Measurements from ENCODE around the gene EXOC4.

Gene EXOC4

GRCh38 chr7:133568544-133568943 lies 315.7 kb downstream of the EXOC4 start:
- DNase-seq (ENCODE audit: low read depth in 1 of 2, low spot score in 1 of 2): no peak

GRCh38 chr7:133570321-133570720 lies 317.4 kb downstream of the EXOC4 start:
- DNase-seq (ENCODE audit: low read depth in 1 of 2, low spot score in 1 of 2): no peak

DNA sequence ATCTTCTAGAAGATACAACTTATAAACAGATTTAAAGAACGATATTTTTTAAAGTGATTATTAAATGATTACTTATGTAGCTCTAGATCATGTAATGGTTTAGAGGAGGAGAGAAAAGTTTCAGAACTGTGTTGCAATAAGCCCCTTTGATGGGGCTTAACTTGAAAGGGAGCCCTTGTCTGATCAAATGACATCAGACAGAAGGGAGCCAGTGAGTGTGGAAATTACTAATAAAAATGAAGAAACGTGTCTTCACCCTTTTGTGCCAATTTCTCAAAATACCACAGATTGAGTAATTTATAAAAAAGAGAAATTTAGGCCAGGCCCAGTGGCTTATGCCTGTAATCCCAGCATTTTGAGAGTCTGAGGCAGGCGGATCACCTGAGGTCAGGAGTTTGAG lies 318.2 kb downstream of the EXOC4 start:
- DNase-seq (ENCODE audit: low read depth in 1 of 2, low spot score in 1 of 2): no peak

DNA sequence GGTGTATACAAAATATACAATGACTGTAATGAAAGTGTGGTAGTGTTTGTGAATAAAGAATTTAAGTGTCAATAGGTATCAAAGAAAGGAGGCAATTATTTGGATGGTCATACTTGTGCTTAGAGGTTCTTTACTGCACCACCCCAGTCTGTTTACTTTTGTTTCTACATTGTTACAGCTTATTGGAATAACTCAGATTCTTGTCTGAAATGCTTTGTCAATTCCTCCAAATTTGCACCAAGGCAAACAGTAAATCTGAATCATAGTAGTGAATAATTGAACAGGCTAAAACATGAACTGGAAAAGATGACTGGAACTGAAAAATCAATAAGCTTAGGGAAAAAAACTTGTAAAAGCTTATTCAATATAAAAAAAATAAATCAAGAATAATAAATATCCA lies 319.2 kb downstream of the EXOC4 start:
- DNase-seq (ENCODE audit: low read depth in 1 of 2, low spot score in 1 of 2): no peak

- DNase-seq (ENCODE audit: low read depth in 1 of 2, low spot score in 1 of 2): no peak
Measured at GRCh38 chr7:133572843-133573242, 320.0 kb downstream of the EXOC4 start.

- no peak for DNase-seq (ENCODE audit: low read depth in 1 of 2, low spot score in 1 of 2)
Measured at GRCh38 chr7:133573554-133574265, 320.8 kb downstream of the EXOC4 start.

DNA sequence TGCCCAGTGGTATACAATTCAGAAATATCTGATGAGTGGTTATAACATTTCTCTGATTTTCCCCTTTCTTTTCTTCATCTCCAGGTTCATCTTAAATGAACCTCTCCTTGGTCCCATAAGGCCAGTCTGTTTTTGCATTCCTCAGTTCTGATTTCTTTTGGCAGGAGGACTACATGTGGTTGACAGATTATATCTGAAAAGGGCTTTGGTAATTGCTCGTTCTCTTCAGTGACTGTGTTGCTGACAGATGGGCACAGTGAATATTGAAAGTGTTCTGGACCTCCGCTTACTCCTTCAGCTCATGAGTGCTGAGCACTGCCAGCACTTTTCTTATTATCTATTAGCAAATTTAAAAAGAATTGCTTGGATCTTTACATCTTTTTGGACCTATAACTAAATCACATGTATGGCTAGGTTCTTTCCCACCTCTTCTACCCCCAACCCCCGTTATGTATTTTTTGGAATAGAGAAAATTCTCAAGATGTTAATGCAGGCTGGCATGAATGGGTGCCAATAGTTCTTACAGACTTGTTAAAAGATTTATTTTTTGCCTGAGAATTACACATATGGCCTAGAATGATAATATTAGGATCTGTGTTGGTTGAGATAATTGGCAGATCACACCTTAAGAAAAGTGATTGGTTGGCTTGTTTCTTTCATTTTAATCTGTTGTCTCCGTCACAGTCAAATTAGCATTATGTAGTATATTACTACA lies 323.0 kb downstream of the EXOC4 start:
- no peak for DNase-seq (ENCODE audit: low read depth in 1 of 2, low spot score in 1 of 2)

GRCh38 chr7:133576612-133577168 lies 323.8 kb downstream of the EXOC4 start:
- DNase-seq (ENCODE audit: low read depth in 1 of 2, low spot score in 1 of 2): no peak

DNA sequence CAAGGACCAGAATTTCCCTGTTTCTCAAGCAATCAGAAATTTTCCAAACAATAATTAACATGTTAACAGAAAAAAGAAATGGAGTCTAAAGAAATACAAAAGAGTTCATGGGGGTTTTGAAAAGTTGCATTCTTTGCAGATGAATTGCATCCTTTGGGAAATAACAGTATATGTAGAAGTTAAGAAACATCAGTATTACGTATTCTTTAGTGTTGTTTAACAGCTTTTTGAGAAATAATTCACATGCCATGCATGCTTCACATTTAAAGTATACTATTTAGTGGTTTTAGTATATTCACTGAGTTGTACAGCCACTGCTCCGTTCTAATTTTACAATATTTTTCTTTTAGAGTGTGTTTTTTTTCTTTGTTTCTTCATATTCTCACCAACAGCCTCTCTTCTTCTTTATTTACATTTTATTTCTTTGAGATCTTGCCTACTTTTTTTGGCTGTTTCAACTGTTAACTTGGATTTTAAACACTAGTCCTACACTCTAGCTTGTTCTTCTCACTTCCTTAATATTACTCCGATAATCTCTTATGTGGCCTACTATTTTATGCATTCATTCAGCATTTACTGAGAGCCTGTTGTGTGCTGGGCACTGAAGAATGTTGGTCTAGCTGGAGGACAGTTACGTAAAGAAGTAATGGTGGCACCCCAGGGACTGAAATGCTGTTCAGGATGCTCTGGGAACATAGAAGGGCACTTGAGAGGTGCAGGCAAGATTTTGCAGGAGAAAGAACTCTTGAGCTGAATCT lies 330.1 kb downstream of the EXOC4 start:
- no peak for DNase-seq (ENCODE audit: low read depth in 1 of 2, low spot score in 1 of 2)

DNA sequence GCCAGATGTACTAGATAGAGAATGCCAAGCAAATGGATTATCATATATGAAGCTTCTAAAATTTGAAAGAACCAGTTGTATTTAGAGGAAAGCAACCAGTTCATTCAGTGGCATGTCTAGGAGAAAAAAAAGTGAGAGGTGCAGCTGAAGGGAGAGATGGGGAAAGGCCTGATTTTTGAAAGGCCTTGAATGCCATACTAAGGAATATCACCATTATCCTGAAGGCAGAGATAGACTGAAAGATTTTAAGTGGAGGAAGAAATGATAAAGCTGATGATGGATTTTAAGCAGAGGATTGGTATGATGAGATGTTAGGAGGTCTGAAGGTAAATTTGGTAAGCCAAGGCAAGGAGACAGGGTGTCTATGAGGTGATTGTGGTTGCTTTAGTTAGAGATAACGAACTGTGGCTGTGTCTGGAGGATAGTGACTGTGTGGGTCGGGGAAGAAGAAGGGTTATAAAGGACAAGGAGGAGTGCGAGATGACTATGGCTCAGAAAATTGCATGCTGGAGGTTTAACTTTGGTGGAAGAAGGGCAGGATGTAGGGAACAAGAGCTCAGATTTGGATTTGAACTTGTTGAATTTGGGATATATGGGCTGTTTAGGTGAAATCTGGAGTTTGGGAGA lies 330.8 kb downstream of the EXOC4 start:
- no peak for DNase-seq (ENCODE audit: low read depth in 1 of 2, low spot score in 1 of 2)

DNA sequence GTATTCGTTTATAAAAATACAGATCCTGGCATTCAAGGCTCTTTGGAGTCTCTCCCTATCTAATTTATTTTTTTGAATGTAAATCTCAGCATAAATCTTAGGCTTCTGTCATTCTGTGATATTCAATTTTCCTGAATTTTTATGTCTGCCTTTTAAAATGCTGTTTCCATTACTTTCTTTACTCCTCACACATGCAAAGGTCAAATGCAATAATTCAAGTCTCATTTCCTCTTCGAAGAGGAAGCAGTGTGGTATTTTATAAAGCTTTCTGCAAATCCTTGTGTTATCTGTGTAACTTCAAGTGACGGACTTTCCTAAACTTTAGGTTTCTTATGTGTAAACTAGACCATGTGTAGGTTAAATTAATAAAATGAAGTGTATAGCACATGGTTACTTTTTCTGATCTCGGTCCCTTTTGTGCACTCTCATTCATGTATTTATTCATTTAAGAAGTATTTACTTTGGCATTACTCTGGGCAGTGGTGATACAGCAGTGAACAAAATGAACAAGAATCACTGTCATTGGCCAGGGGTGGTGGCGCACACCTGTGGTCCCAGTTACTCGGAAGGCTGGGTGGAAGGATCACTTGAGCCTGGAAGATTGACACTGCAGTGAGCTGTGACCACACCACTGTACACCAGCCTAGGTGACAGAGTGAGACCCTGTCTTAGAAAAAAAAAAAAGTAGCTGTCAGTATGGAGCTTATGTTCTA lies 332.2 kb downstream of the EXOC4 start:
- DNase-seq (ENCODE audit: low read depth in 1 of 2, low spot score in 1 of 2): no peak

GRCh38 chr7:133586253-133586652 lies 333.4 kb downstream of the EXOC4 start:
- DNase-seq (ENCODE audit: low read depth in 1 of 2, low spot score in 1 of 2): no peak

DNA sequence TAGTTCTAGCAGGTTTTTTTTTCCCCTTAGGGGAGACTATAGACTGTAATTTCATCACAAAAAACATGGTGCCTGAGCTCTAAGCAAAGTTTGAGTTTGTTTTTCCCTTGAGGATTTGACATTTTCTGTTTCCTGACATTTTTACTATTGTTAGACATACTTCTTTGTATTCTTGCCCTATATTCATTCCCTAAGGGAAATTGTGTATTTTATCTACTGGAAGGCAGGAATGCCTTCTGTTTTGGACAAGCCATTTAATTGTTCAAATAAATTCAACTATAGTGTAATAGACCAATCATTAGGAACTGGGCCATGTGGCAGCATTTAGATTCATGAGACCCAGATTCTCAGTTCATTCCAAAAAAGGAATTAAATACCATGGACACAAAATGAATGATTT lies 335.0 kb downstream of the EXOC4 start:
- DNase-seq (ENCODE audit: low read depth in 1 of 2, low spot score in 1 of 2): no peak

DNA sequence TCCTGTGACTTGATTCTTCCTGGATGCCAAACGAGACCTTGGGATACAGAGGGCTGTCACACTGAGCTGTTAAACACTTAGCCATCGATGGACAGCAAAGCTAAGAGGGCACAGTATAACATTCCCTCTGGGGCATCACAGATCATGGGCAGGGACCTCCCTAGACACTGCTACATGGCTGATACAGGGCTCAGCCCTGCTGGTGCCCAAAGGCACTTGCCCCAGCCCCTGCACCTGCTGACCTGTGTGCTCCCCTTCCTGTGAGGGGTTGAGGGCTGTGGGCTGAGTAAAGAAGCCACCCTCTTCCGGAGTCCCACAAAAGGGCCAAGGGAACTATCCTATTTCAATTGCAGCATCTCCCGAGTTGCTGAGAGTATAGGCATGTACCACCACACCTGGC lies 337.9 kb downstream of the EXOC4 start:
- DNase-seq (ENCODE audit: low read depth in 1 of 2, low spot score in 1 of 2): no peak

GRCh38 chr7:133591704-133592340 lies 338.9 kb downstream of the EXOC4 start:
- no peak for DNase-seq (ENCODE audit: low read depth in 1 of 2, low spot score in 1 of 2)

DNA sequence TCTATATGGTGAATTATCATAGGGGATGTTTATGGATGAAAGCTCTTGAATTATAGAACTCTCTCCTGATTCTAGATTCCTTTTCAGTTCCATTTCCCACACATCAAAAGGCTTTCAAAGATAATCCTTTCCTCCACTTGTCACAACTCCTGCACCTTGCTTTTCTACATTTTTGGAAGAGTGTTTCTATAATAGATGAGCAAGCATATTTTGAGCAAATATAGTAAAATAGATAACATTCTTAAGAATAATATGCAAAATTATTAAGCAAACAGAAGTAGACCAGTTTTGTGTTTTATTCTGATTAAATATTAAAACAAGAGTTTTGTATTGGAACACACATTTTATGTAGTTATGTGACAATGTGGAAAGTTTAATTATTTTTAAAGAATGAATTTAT lies 340.7 kb downstream of the EXOC4 start:
- no peak for DNase-seq (ENCODE audit: low read depth in 1 of 2, low spot score in 1 of 2)

DNA sequence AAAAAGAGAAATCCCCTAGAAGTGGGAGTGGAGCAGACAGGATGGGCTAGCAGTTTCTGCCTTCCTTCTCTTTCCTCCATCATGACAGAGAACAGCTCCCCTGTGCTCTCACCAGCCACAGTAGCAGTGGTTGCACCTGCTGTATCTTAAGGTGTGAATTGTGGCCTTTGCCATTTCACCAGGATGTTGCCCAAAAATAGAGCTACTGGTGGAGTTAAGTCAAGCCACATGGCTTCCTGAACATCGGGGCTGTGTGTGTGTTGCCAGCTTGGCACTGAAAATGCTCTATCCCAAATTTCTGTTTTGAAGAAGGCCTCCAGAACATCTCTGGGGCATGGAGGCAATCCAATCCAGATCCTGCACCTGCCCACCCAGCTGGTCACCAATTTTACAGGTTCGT lies 348.7 kb downstream of the EXOC4 start:
- no peak for DNase-seq (ENCODE audit: low read depth in 1 of 2, low spot score in 1 of 2)

DNA sequence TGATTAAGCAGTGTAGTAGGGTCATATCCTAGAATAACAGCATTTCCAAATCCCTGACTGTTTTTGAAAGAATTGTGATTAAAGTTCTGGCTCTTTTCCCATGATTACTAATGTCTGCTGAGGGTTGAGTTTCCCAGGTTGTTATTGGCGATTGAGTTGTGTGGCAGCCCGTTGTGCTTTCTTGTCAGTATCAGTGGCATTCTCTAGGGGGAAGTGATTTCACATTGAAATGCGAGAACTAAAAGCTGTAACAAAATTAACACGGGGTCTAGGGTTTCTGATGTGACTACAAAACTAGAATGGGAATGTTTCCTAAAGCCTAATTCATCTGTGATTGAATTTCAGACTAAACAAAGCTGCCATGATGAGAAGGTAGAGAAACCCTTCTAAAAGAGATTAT lies 349.4 kb downstream of the EXOC4 start:
- DNase-seq (ENCODE audit: low read depth in 1 of 2, low spot score in 1 of 2): no peak

DNA sequence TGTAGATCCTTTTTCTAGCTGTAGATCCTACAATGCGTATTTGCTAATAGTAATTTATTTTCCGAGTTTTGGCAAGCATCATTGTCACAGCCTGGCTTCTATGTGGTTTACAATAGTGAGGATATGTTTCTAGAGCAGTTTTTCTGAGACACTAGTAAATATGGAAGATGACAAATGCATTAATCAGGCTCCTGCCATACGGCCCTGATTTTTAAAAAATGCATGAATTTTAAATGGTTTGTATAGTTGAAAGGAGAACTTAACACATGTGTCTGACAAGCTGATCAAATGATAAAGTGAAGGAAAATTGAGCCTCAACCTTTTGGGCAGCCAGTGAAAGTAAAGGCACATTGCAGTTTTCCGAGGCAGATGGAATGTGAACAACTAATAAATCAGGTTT lies 354.1 kb downstream of the EXOC4 start:
- DNase-seq (ENCODE audit: low read depth in 1 of 2, low spot score in 1 of 2): no peak

DNA sequence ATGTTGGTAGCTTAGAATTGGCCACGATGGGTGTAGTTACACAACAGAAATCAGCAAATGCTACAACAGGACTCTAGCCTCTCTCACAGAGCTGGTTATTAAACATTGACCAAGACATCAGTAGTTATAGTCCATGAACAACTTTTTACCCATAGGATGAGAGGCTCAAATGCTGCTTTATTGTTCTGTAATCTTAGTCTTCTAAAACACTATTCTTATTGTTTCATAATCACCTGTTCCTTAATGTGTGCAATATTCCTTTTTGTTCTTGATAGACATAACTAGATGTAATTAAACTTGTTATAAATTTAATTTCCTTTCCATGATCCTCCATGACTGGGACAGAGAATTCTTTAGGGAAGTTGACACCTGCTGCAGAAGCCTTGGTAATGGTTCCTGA lies 356.9 kb downstream of the EXOC4 start:
- no peak for DNase-seq (ENCODE audit: low read depth in 1 of 2, low spot score in 1 of 2)

All from stimulated activated CD4-positive, alpha-beta T cell treated with anti-CD3 and anti-CD28 coated beads, Interleukin-15, amount 100 ng/mL, for 1 hour (primary cell).